HG02642 (cell line): ENCODE measurements around the gene SPRYD7.
"Not testable (repeated sequence)": the region's sequence is repeated elsewhere in the genome, so short reads cannot be mapped to it uniquely, and the experiment has no call there.

ENCODE experiments used
- ATAC-seq: cut with Tn5 transposase; IDR thresholded peaks from one replicate; pipeline ENCODE4 v1.9.1; 2021; ENCODE audit warnings: mild to moderate bottlenecking; ENCODE audit not compliant: unreplicated experiment, poor library complexity

SPRYD7 gene

DNA sequence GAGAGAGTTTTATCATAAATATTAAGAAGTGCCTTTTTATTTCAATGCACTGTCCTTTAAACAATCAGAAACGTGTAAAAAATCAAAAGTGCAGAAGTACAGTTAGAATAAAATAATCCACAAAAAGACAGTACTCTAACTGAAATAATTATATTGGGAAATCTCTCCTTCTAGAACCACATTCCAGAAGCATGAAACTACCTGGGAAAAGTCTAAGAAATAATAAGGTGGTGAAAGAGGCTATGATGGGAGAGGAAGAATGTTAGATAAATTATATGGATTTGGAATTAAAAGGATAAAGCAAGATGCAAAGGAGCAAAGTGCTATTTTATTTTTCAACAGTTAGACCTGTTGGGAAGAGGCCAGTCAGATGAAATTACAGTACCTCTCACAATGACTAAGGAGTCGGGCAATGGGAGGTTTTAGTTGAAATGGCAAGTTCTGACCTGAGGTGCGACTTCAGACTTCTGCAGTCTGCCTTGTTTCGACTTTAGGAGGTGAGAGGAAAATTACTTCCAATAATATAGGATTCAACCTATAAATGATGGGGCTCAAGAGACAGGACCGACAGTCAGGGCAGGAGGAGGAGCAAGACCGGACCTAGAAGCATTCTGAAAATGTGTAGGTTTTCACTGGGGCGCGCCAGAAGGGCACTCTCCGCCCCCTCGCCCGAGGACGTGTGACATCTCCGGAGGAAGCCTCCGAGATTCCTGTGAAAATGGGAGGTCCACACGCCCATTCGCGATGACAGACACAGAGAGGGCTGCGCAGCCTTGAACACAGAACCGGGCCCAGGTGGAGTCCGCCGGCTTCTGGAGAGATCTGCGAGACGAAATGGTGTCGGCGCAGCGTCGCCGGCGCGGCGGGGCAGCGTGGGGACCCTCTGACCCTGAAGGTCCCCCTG lies 717 bp downstream of the SPRYD7 start:
- peak; percentile 33 for ATAC-seq

GRCh38 chr13:49933511-49933910 lies 2.6 kb downstream of the SPRYD7 start:
- ATAC-seq: no peak

GRCh38 chr13:49932868-49933267 lies 3.3 kb downstream of the SPRYD7 start:
- no peak for ATAC-seq

- no peak for ATAC-seq
Observed at GRCh38 chr13:49932066-49932465, 4.1 kb downstream of the SPRYD7 start.

- ATAC-seq: no peak
Observed at GRCh38 chr13:49927755-49928154, 8.4 kb downstream of the SPRYD7 start.

GRCh38 chr13:49925881-49926418 lies 10.2 kb downstream of the SPRYD7 start:
- ATAC-seq: no peak

DNA sequence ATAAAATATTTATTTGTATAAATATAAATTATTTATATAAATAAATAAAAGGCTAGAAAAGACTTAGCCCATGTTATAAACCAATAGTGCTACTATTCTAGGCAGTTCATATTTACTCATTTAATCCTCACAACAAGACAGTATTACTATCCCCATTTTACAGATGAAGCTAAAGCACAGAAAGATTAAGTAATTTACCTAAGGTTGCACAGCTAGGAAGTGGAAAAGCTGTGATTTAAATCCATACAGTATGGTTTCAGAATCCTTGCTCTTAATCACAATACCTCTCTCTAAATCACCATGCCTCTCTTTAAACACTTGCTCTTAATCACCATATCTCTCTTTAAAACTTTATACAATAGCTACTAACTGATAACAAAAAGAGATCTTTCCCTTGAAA lies 13.8 kb downstream of the SPRYD7 start:
- no peak for ATAC-seq

GRCh38 chr13:49920969-49921368 lies 15.2 kb downstream of the SPRYD7 start:
- ATAC-seq: not testable (repeated sequence)

- not testable (repeated sequence) for ATAC-seq
Observed at GRCh38 chr13:49918106-49918505, 18.0 kb downstream of the SPRYD7 start.

DNA sequence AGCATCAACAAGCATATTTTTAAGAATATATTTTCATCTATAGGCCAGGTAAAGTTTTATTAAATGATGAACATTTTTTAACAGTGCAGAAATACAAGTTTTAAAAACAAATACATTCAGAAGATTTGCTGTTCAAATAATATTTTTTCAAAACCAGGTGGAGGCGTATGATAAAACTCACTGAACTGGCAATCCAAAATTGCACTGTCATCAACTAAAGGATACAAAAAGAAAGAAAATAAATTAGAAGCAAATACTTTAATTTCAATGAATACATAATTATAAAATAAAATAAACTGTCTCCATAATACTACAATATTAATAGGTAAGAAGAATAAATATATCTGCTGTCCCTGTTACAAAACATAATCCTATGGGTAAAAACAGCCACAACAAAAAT lies 21.2 kb downstream of the SPRYD7 start:
- no peak for ATAC-seq

- no peak for ATAC-seq
Observed at GRCh38 chr13:49908637-49909036, 27.5 kb downstream of the SPRYD7 start.

DNA sequence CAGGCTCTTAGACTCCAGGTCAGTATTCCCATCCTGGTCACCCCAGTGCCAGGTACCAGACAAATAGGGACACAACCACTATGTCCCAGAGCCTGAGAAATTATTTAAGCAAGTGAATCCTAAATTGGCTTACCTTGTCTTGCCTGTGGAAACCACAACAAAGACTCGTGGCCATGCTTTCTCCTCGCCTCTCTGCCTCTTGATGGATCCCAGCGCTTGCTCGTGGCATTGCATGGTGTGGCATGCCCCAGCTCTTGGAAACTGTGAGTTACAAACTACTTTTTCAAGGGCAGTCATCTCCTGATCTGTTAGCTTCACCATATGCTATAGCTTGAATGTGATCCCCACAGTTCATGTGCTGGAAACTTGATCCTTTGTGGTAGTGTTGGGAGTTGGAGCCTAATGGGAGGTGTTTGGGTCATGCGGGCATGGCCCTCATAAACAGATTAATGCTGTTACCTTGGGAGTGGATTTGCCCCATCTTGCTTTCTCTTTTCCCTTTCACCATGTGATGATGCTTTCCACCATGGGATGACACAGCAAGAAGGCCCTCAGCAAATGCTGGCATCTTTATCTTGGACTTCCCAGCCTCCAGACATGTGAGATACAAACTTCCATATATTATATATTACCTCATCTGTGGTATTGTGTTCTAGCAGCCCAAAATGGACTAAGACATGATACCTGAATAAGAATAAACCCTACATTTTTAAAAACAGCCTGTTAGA lies 31.2 kb downstream of the SPRYD7 start:
- no peak for ATAC-seq

GRCh38 chr13:49898792-49899191 lies 37.3 kb downstream of the SPRYD7 start:
- ATAC-seq: no peak

- ATAC-seq: no peak
Observed at GRCh38 chr13:49897713-49898112, 38.4 kb downstream of the SPRYD7 start.

DNA sequence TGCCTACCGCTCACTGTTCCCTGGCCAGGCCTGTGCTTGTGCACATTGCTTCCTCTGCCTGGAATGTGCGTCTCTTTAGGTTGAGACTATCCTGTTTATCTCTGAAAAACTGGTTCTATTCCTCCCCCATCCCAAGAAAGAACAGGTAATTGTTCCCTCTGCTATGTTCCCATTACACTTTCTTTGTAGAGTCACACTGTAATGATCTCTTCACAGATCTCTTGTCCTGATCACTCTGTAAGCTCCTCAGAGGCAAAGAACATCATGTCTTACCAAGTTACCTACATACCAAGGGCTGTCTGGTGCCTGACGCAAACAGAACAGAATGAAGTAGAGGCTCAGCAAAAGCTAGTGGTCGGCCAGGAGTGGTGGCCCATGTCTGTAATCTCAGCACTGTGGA lies 40.3 kb downstream of the SPRYD7 start:
- ATAC-seq: no peak

DNA sequence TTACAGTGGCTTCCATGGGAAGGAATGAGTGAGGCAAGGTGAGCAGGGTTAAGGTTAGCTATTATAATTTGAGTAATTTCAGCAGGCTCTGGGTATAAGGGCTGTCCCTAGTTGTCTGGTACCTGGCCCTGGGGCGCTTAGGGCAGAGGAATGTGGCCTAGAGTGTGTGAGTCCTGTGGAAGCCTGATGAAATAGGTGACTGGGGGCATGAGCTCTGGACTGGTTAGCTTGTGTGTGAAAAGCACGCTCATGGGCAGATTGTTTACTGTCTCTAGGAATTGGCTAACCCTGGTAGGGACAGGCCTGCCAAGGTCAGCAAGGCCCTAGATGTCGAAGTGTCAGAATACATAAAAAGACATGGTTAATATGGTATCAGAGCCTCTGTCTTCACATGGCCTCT lies 42.5 kb downstream of the SPRYD7 start:
- ATAC-seq: no peak

GRCh38 chr13:49890376-49890775 lies 45.8 kb downstream of the SPRYD7 start:
- no peak for ATAC-seq

DNA sequence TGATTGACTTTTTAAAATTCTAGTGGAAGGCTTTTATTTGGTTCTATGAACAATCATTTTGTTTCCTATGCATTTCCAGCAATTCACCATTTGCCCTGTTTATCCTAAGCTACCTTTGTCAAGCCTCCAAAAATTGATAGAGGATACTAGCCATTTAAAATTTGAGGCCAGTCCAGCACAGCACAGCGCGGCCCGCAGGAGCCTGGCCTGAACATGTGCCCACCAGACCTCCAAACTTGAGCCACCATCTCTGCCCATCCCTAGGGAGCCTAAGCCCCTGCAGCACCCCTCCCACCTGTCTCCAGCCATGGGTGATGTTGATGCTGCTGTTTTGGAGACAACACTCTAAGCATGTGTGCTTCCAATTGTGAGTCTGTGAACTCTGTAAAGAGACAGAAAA lies 57.5 kb downstream of the SPRYD7 start:
- no peak for ATAC-seq

- no peak for ATAC-seq
Observed at GRCh38 chr13:49877629-49878218, 58.4 kb downstream of the SPRYD7 start.

GRCh38 chr13:49874430-49874829 lies 61.7 kb downstream of the SPRYD7 start:
- no peak for ATAC-seq

DNA sequence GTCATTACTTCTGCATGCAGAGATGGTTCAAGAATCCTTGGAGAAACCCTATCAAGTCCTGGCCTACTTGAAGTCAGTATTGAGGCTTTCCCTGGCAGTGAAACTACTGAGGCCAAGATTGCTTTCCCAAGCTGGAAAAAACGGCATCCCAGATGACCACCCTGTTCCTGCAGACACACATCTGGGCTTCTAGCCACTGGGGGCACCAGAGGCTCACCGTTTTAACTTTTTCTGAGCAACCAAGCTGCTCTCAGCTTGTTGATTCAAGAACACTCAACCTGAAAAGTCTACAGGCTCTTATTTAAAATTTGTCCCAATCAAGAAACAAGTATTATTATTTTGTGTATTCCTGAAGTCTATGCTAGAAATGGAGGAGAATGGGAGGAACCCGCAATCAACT lies 66.6 kb downstream of the SPRYD7 start:
- ATAC-seq: no peak
